Mucosa of rectum (tissue), 2 donors: Measurements from ENCODE around the gene RTN4IP1.
"Not testable (repeated sequence)": the region's sequence is repeated elsewhere in the genome, so short reads cannot be mapped to it uniquely, and the experiment has no call there.

Experiments
- H3K27ac ChIP-seq, 2 donors: one replicate each; pipeline ENCODE4 v1.7.0; 2013; ENCODE audit warnings: inconsistent platforms in 2 of 2, low read depth in 2 of 2, low read length in 2 of 2
- H3K27me3 ChIP-seq, 2 donors: one replicate each; pipeline ENCODE4 v1.7.0; 2013; ENCODE audit warnings: low read length in 2 of 2; ENCODE audit not compliant: control insufficient read depth in 2 of 2, insufficient read depth in 2 of 2
- H3K36me3 ChIP-seq, 2 donors: one replicate each; pipeline ENCODE4 v1.7.0; 2013; ENCODE audit warnings: low read length in 2 of 2; ENCODE audit not compliant: control insufficient read depth in 2 of 2, insufficient read depth in 2 of 2
- H3K4me1 ChIP-seq, 2 donors: one replicate each; pipeline ENCODE4 v1.7.0; 2013; ENCODE audit warnings: low read length in 2 of 2, mild to moderate bottlenecking in 1 of 2; ENCODE audit not compliant: control insufficient read depth in 2 of 2, insufficient read depth in 2 of 2
- H3K4me3 ChIP-seq, 2 donors: one replicate each; pipeline ENCODE4 v1.7.0; 2013; ENCODE audit warnings: low read length in 2 of 2
- H3K9ac ChIP-seq, 2 donors: one replicate each; pipeline ENCODE4 v1.7.0; 2013; ENCODE audit warnings: low read length in 2 of 2, low read depth in 1 of 2, mild to moderate bottlenecking in 1 of 2
- H3K9me3 ChIP-seq, 2 donors: one replicate each; pipeline ENCODE4 v1.7.0; 2013; ENCODE audit warnings: low read length in 2 of 2; ENCODE audit not compliant: control insufficient read depth in 2 of 2
- donor health status: healthy.
- donor health status: Normal muscosa, but diverticular disease.

RTN4IP1 gene

GRCh38 chr6:106563614-106564013 lies 65.7 kb downstream of the RTN4IP1 start:
- peaks cover 0 to 6% of the 10 kb centered on the region in 2 donors for H3K4me1 ChIP-seq
- H3K36me3 ChIP-seq = peaks cover 44 to 55% of the 10 kb centered on the region in 2 donors
- H3K9ac ChIP-seq = no peak overlapping the region
- H3K4me3 ChIP-seq = no peak overlapping the region
- H3K9me3 ChIP-seq = no peaks in the 10 kb centered on the region
- no peak overlapping the region for H3K27ac ChIP-seq
- H3K27me3 ChIP-seq = no peaks in the 10 kb centered on the region

DNA sequence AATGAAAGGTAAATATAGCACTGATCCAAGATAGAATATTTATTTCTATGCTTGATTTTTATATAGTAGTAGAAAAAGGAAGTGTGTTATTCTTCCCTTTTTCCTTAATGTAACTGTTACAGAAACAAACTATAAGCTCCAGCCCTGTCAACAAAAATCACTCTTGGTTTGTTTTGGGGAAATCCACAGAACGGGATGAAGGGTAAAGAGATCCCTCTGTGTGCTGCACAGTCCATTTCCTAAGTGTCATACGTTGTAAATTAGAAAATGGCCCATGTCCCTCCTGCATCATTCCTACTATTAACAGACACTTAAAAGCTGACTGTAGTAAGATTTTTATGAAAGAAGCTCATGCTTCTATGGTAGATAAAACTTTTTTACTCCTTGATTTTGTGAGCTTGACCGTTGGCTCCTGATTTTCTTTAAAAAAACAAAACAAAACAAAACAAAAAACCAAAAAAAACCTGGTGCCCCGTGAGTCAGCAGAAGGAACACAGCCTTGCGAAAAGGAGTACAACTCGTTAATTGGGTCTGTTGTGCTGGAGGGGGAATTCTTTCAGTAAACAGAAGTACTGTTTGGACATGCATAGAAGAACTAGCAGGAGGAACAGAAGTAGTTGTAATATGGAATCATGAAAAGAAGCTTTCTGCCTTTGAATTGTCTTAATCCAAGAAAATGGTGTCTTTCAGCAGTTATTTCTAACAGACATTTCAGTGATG lies 67.5 kb downstream of the RTN4IP1 start:
- peaks cover 32 to 50% of the 10 kb centered on the region in 2 donors for H3K36me3 ChIP-seq
- H3K27ac ChIP-seq = no peak overlapping the region
- H3K9ac ChIP-seq = no peak overlapping the region
- H3K27me3 ChIP-seq = no peaks in the 10 kb centered on the region
- peaks cover 0 to 6% of the 10 kb centered on the region in 2 donors for H3K4me1 ChIP-seq
- no peak overlapping the region for H3K4me3 ChIP-seq
- H3K9me3 ChIP-seq = no peaks in the 10 kb centered on the region

DNA sequence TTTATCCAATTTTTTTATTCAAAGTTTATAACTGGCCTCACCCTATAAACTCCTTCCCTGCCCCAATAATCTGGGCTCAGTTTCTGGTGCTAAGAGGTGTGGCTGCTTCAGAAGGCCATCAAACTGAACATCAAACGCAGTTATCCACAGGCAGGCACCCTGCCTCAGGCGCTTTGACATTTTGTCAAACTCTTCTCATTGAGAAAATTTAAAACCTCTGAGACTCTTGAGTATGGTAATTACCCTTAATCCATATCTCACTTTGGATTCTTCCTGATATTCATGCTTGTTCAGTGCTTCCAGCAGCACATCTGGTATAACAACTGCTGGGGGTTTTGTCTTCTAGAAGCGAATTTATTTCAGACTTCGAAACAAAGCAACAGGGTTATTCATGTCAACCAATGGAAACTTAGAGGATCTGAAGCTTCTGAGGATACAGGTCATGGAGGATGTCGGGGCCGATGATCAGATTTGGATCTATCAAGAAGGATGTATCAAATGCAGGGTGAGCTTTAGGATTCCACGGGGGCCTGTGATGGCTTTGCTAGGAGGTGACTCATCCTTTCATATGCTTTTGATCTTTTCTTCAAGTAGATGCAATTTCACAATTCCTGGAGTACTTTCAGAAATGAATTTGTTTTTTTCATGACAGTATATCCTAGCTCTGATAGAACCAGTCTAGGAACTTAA lies 68.2 kb downstream of the RTN4IP1 start:
- Histone ChIP-seq H3K9me3 (no peaks in the 10 kb centered on the region), H3K4me1 (peaks cover 0 to 1% of the 10 kb centered on the region in 2 donors), H3K27ac (no peak overlapping the region), H3K27me3 (no peaks in the 10 kb centered on the region), H3K36me3 (peaks cover 31 to 50% of the 10 kb centered on the region in 2 donors), H3K9ac (no peak overlapping the region), H3K4me3 (no peak overlapping the region)

- not testable (repeated sequence) for H3K4me3 ChIP-seq, H3K4me1 ChIP-seq, H3K9me3 ChIP-seq, H3K27ac ChIP-seq, H3K27me3 ChIP-seq, H3K9ac ChIP-seq
- peaks cover 31 to 52% of the 10 kb centered on the region in 2 donors for H3K36me3 ChIP-seq
These were observed 69.6 kb downstream of the RTN4IP1 start for GRCh38 chr6:106559659-106560058.

DNA sequence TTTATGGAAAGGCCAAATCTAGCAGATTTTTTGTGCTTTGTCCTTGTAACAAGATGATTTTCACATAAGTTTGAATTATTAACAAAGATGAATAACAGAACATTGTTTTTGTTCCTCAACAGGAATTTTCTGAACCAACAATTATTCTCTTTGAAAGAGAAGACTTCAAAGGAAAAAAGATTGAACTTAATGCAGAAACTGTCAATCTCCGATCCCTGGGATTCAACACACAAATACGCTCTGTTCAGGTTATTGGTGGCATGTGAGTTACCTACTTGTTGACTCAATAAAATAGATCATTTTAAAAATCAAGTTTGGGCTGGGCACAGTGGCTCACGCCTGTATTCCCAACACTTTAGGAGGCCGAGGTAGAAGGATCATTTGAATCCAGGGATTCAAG lies 70.9 kb downstream of the RTN4IP1 start:
- Histone ChIP-seq H3K4me1 (no peaks in the 10 kb centered on the region), H3K4me3 (no peak overlapping the region), H3K27ac (no peak overlapping the region), H3K9ac (no peak overlapping the region), H3K36me3 (peaks cover 44 to 63% of the 10 kb centered on the region in 2 donors), H3K27me3 (no peaks in the 10 kb centered on the region), H3K9me3 (no peaks in the 10 kb centered on the region)

- Histone ChIP-seq H3K4me1 (no peaks in the 10 kb centered on the region), H3K4me3 (no peak overlapping the region), H3K27ac (no peak overlapping the region), H3K27me3 (no peaks in the 10 kb centered on the region), H3K9ac (no peak overlapping the region), H3K9me3 (no peaks in the 10 kb centered on the region), H3K36me3 (peaks cover 48 to 62% of the 10 kb centered on the region in 2 donors)
These were observed 71.5 kb downstream of the RTN4IP1 start for GRCh38 chr6:106557837-106558236.

GRCh38 chr6:106556368-106556960 lies 72.8 kb downstream of the RTN4IP1 start:
- Histone ChIP-seq H3K36me3 (peaks cover 47 to 59% of the 10 kb centered on the region in 2 donors), H3K27ac (no peak overlapping the region), H3K9me3 (no peaks in the 10 kb centered on the region), H3K4me3 (no peak overlapping the region), H3K27me3 (no peaks in the 10 kb centered on the region), H3K4me1 (no peaks in the 10 kb centered on the region), H3K9ac (no peak overlapping the region)

DNA sequence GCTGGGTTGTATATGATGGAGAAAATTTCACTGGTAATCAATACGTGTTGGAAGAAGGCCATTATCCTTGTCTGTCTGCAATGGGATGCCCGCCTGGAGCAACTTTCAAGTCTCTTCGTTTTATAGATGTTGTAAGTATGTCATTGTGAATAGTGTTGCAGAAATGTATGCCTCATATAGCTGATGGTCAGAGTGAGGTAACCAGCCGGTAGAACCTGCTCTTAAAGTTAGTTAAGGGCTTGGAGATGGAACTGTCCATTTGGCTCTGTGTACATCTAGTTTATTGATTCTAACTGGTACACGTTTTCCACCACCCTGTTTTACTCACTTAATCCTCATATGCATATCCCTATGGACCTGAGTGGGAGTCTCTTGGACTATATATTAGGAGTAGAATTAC lies 73.5 kb downstream of the RTN4IP1 start:
- no peak overlapping the region for H3K9ac ChIP-seq
- no peaks in the 10 kb centered on the region for H3K4me1 ChIP-seq
- H3K27ac ChIP-seq = no peak overlapping the region
- no peaks in the 10 kb centered on the region for H3K9me3 ChIP-seq
- H3K27me3 ChIP-seq = no peaks in the 10 kb centered on the region
- H3K4me3 ChIP-seq = no peak overlapping the region
- peaks cover 41 to 53% of the 10 kb centered on the region in 2 donors for H3K36me3 ChIP-seq

GRCh38 chr6:106553440-106553839 lies 75.9 kb downstream of the RTN4IP1 start:
- H3K27me3 ChIP-seq = no peaks in the 10 kb centered on the region
- no peak overlapping the region for H3K4me3 ChIP-seq
- no peak overlapping the region for H3K27ac ChIP-seq
- H3K9ac ChIP-seq = no peak overlapping the region
- H3K4me1 ChIP-seq = no peaks in the 10 kb centered on the region
- peaks cover 30 to 40% of the 10 kb centered on the region in 2 donors for H3K36me3 ChIP-seq
- no peaks in the 10 kb centered on the region for H3K9me3 ChIP-seq

DNA sequence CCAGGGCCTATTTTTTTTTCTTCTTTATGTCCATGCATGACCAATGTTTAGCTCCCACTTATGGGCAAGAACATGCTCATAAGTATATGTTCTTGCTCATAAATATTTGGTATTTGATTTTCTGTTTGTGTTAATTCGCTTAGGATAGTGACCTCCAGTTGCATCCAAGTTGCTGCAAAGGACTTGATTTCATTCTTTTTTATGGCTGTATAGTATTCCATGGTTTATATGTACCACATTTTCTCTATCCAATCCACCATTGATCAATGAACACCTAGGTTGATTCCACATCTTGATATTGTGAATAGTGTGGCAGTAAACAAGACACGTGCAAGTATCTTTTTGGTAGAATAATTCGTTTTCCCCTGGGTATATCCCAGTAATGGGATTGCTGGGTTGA lies 78.1 kb downstream of the RTN4IP1 start:
- Histone ChIP-seq H3K9me3 (no peaks in the 10 kb centered on the region), H3K27ac (no peak overlapping the region), H3K4me1 (peaks cover 2 to 3% of the 10 kb centered on the region in 2 donors), H3K27me3 (no peaks in the 10 kb centered on the region), H3K9ac (no peak overlapping the region), H3K36me3 (peaks cover 36 to 48% of the 10 kb centered on the region in 2 donors), H3K4me3 (no peak overlapping the region)
